PC-3 (cell line): ENCODE measurements around the gene PCDHA6. TPM values are rescaled to one million over a fixed set of nuclear protein-coding genes. Genes with fewer than 3 reads are reported as not detected.
"Not testable (repeated sequence)": the region's sequence is repeated elsewhere in the genome, so short reads cannot be mapped to it uniquely, and the experiment has no call there.

ENCODE experiments used
- ATAC-seq: fragments of 200-7000 bp; cut with Tn5 transposase; 2 replicates; pipeline ENCODE4 v1.9.1; 2020; ENCODE audit warnings: mild to moderate bottlenecking, moderate library complexity
- BruUV-seq: library from RNA; stranded (reverse); fragments of 400-500 nt; replicated peaks from 2 replicates; lab custom pipeline; 2021; lab: Mats Ljungman, UMichigan
- CTCF ChIA-PET: fragments of 300-600 bp; sonication (Branson Sonifier 250); formaldehyde crosslinking; loops from one replicate; lab custom pipeline; 2022; ENCODE audit warnings: antibody characterized with exemption; lab: Charles Lee
- POLR2A ChIA-PET: fragments of 300-600 bp; sonication (Branson Sonifier 250); formaldehyde crosslinking; loops from one replicate; lab custom pipeline; 2022; ENCODE audit warnings: antibody characterized with exemption; ENCODE audit not compliant: unreplicated experiment; lab: Charles Lee
- DNase-seq: peaks from one replicate; pipeline ENCODE4 v3.0.0-alpha.2; 2015
- H2AFZ ChIP-seq: fragments of 300-600 bp; sonication (generic); 2 replicates; pipeline ENCODE4 v1.6.0; 2016; ENCODE audit warnings: antibody characterized with exemption, low read length
- H3F3A ChIP-seq: fragments of 300-600 bp; sonication (generic); one replicate; pipeline ENCODE4 v1.6.0; 2017; ENCODE audit warnings: antibody characterized with exemption, low read length, control low read depth, mild to moderate bottlenecking; ENCODE audit not compliant: unreplicated experiment
- H3K27ac ChIP-seq: fragments of 300-600 bp; sonication (generic); 2 replicates; pipeline ENCODE4 v1.5.1; 2016; ENCODE audit warnings: mild to moderate bottlenecking, low read length
- H3K27me3 ChIP-seq: fragments of 300-600 bp; sonication (generic); 2 replicates; pipeline ENCODE4 v1.6.1; 2016; ENCODE audit warnings: low read length, mixed read lengths
- H3K36me3 ChIP-seq: fragments of 300-600 bp; sonication (generic); 2 replicates; pipeline ENCODE4 v1.6.1; 2016; ENCODE audit warnings: low read depth, mixed run types, low read length, mixed read lengths
- H3K4me1 ChIP-seq: fragments of 300-600 bp; sonication (generic); 2 replicates; pipeline ENCODE4 v1.5.1; 2016; ENCODE audit warnings: low read length; ENCODE audit not compliant: insufficient read depth
- H3K4me2 ChIP-seq: fragments of 300-600 bp; sonication (generic); 2 replicates; pipeline ENCODE4 v1.6.0; 2016; ENCODE audit warnings: low read length
- H3K4me3 ChIP-seq: fragments of 300-600 bp; sonication (generic); 2 replicates; pipeline ENCODE4 v1.5.1; 2016; ENCODE audit warnings: mild to moderate bottlenecking, low read length, mixed read lengths
- H3K79me2 ChIP-seq: fragments of 300-600 bp; sonication (generic); 2 replicates; pipeline ENCODE4 v1.6.1; 2017; ENCODE audit warnings: low read length, mixed read lengths
- H3K9ac ChIP-seq: fragments of 300-600 bp; sonication (generic); 2 replicates; pipeline ENCODE4 v1.6.0; 2016; ENCODE audit warnings: mild to moderate bottlenecking, low read length
- H3K9me2 ChIP-seq: fragments of 300-600 bp; sonication (generic); replicated peaks from 2 replicates; pipeline ENCODE4 v1.6.1; 2016; ENCODE audit warnings: mixed run types, low read length, mixed read lengths
- H3K9me3 ChIP-seq: fragments of 300-600 bp; sonication (generic); 2 replicates; pipeline ENCODE4 v1.6.1; 2016; ENCODE audit warnings: low read length, mixed read lengths
- H4K20me1 ChIP-seq: fragments of 300-600 bp; sonication (generic); 2 replicates; pipeline ENCODE4 v1.6.1; 2016; ENCODE audit warnings: low read length, mixed read lengths
- EZH2 ChIP-seq: fragments of 300-600 bp; sonication (generic); IDR thresholded peaks from one replicate; pipeline ENCODE4 v1.6.1; 2017; ENCODE audit warnings: antibody characterized with exemption, mild to moderate bottlenecking, low read length; ENCODE audit not compliant: unreplicated experiment
- EZH2phosphoT487 ChIP-seq: fragments of 300-600 bp; sonication (generic); IDR thresholded peaks from 2 replicates; pipeline ENCODE4 v1.6.1; 2018; ENCODE audit warnings: mild to moderate bottlenecking, antibody characterized with exemption, low read length, borderline replicate concordance
- intact Hi-C: fragments of 100-400 bp; cut with micrococcal nuclease; formaldehyde crosslinking; loops from 2 replicates; pipeline ENCODE4 v1.9.0; 2023
- total RNA-seq: library from RNA; depleted of rRNA; stranded (reverse); fragments of >200 nt; gene quantifications from 2 replicates; pipeline ENCODE4 v1.2.3, GENCODE V29; 2014
- TF ChIP-seq, protein P1 (sequence below): fragments of 300-600 bp; sonication (generic); conservative IDR thresholded peaks from 2 replicates; pipeline ENCODE4 v1.5.1; 2017; ENCODE audit warnings: antibody characterized with exemption, low read depth, mild to moderate bottlenecking, low read length

The PCDHA6 gene
- total RNA-seq, 1 experiment from 2014 or later = 0.22 TPM

DNA sequence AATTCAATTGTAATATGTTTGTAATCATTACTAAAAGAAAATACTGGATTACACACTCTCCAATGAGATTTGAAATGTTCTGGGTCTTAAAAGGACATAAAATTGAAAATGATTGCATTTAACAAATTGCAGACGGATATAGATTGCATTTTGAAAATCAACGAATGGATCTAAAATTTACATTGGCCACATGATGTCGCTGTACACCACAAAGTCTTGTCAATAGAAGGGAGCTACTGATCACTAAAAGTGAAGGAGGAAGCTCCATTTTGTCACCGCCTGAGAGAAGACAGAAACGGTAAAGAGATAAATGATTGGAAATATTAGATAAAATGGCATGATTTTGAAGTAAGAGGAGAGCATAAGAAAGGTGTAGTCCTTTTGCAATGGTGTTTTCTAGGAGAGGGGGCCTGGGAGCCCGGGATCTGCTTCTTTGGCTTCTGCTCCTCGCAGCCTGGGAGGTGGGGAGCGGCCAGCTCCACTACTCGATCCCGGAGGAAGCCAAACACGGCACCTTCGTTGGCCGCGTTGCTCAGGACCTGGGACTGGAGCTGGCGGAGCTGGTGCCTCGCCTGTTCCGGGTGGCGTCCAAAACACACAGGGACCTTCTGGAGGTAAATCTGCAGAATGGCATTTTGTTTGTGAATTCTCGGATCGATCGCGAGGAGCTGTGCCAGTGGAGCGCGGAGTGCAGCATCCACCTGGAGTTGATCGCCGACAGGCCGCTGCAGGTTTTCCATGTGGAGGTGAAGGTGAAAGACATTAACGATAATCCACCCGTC, 41.7 kb upstream of the PCDHA6 start, which contains the start of gene PCDHA1:
Gene PCDHA1, plus strand, starts transcription at position 236 of the 782 bp plus-strand sequence.
- Histone ChIP-seq H3K9me3 (peaks cover 19% of the 10 kb centered on the region; the same call in 1 of the 2 replicates), H4K20me1 (no peaks in the 10 kb centered on the region), H2AFZ (no peak within 1 kb of the TSS), H3K9me2 (no peaks in the 10 kb centered on the region), H3K79me2 (no peaks in the 10 kb centered on the region), H3K36me3 (no peaks in the 10 kb centered on the region), H3K4me3 (no peak within 1 kb of the TSS), H3F3A (no peaks in the 10 kb centered on the region), H3K9ac (no peak within 1 kb of the TSS), H3K4me1 (no peaks in the 10 kb centered on the region), H3K27me3 (no peaks in the 10 kb centered on the region), H3K27ac (no peak within 1 kb of the TSS), H3K4me2 (no peak within 1 kb of the TSS)
- no TSS peak for BruUV-seq
- intact Hi-C loops = no loop called here
- TF ChIP-seq EZH2phosphoT487 (no peak), EZH2 (no peak)
- TF ChIP-seq, protein P1, sequence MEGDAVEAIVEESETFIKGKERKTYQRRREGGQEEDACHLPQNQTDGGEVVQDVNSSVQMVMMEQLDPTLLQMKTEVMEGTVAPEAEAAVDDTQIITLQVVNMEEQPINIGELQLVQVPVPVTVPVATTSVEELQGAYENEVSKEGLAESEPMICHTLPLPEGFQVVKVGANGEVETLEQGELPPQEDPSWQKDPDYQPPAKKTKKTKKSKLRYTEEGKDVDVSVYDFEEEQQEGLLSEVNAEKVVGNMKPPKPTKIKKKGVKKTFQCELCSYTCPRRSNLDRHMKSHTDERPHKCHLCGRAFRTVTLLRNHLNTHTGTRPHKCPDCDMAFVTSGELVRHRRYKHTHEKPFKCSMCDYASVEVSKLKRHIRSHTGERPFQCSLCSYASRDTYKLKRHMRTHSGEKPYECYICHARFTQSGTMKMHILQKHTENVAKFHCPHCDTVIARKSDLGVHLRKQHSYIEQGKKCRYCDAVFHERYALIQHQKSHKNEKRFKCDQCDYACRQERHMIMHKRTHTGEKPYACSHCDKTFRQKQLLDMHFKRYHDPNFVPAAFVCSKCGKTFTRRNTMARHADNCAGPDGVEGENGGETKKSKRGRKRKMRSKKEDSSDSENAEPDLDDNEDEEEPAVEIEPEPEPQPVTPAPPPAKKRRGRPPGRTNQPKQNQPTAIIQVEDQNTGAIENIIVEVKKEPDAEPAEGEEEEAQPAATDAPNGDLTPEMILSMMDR = 0 out of 2 replicates have a peak, but pooled peaks have one; percentile 17
- ATAC-seq = no peak
- ChIA-PET POLR2A (no interaction called here), CTCF (no interaction called here)
- no peak for DNase-seq

DNA sequence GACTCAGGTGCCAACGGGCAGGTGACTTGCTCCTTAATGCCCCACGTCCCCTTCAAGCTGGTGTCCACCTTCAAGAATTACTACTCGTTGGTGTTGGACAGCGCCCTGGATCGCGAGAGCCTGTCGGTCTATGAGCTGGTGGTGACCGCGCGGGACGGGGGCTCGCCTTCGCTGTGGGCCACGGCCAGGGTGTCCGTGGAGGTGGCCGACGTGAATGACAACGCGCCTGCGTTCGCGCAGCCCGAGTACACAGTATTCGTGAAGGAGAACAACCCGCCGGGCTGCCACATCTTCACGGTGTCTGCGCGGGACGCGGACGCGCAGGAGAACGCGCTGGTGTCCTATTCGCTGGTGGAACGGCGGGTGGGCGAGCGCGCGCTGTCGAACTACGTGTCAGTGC, 40.3 kb upstream of the PCDHA6 start:
- H3F3A ChIP-seq, H3K9me2 ChIP-seq, H3K27me3 ChIP-seq, H4K20me1 ChIP-seq, H3K4me3 ChIP-seq, DNase-seq, H3K9ac ChIP-seq, H3K4me1 ChIP-seq, POLR2A ChIA-PET, BruUV-seq, ATAC-seq, H3K4me2 ChIP-seq, H3K36me3 ChIP-seq, H3K27ac ChIP-seq, H2AFZ ChIP-seq, CTCF ChIA-PET, H3K79me2 ChIP-seq, intact Hi-C loops: not testable (repeated sequence)
- peaks cover 19% of the 10 kb centered on the region; the same call in 1 of the 2 replicates for H3K9me3 ChIP-seq

DNA sequence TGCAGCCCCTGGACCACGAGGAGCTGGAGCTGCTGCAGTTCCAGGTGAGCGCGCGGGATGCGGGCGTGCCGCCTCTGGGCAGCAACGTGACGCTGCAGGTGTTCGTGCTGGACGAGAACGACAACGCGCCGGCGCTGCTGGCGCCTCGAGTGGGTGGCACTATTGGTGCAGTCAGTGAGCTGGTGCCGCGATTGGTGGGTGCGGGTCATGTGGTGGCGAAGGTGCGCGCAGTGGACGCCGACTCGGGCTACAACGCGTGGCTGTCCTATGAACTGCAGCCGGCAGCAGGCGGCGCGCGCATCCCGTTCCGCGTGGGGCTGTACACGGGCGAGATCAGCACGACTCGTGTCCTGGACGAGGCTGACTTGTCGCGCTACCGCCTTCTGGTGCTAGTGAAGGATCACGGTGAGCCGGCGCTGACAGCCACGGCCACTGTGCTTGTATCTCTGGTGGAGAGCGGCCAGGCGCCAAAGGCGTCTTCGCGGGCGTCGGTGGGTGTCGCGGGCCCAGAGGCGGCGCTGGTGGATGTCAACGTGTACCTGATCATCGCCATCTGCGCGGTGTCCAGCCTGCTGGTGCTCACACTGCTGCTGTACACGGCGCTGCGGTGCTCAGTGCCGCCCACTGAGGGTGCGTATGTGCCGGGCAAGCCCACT, 39.8 kb upstream of the PCDHA6 start:
- H3K4me2 ChIP-seq, H3F3A ChIP-seq, H3K79me2 ChIP-seq, H3K9ac ChIP-seq, H3K36me3 ChIP-seq, H3K9me2 ChIP-seq, CTCF ChIA-PET, ATAC-seq, POLR2A ChIA-PET, H3K27ac ChIP-seq, H2AFZ ChIP-seq, intact Hi-C loops, H3K4me3 ChIP-seq, H4K20me1 ChIP-seq, H3K27me3 ChIP-seq, DNase-seq, H3K4me1 ChIP-seq, BruUV-seq: not testable (repeated sequence)
- peaks cover 22% of the 10 kb centered on the region; the same call in 1 of the 2 replicates for H3K9me3 ChIP-seq
